ENCODE measurements around the gene LDB1. TPM values are rescaled to one million over a fixed set of nuclear protein-coding genes. Genes with fewer than 3 reads are reported as not detected.

LDB1 gene
- total and polyA plus RNA-seq, 4 experiments from 2014 or later = 10.0 to 135 (median 89.8) TPM

Other genes starting within 250 kb of the LDB1 start
- gene ARMH3, start 64.2 kb downstream of the LDB1 start, total RNA-seq = 10 to 100 TPM; 31.4 to 31.8 TPM
- gene ARMH3, start 64.2 kb downstream of the LDB1 start, polyA plus RNA-seq = 10 to 100 TPM; 21.9 to 28.7 TPM
- gene HPS6, start 55.0 kb downstream of the LDB1 start, total RNA-seq = 10 to 100 TPM; 25.1 to 27.9 TPM
- 10 to 100 TPM; 27.0 to 27.1 TPM for gene HPS6, start 55.0 kb downstream of the LDB1 start, polyA plus RNA-seq
- gene PPRC1, start 12.7 kb upstream of the LDB1 start, total RNA-seq = 10 to 100 TPM; 38.9 to 39.8 TPM
- gene PPRC1, start 12.7 kb upstream of the LDB1 start, polyA plus RNA-seq = 10 to 100 TPM in 1 of 2 donors, 1 to 10 TPM in 1; 6.4 to 20.3 TPM
- gene NOLC1, start 32.0 kb upstream of the LDB1 start, total RNA-seq = 10 to 100 TPM; 63.7 to 71.6 TPM
- gene NOLC1, start 32.0 kb upstream of the LDB1 start, polyA plus RNA-seq = 10 to 100 TPM; 20.0 to 75.0 TPM
- gene ELOVL3, start 105.9 kb upstream of the LDB1 start, total RNA-seq = not detected
- gene ELOVL3, start 105.9 kb upstream of the LDB1 start, polyA plus RNA-seq = not detected
- gene PITX3, start 121.1 kb upstream of the LDB1 start, total RNA-seq = not detected
- gene PITX3, start 121.1 kb upstream of the LDB1 start, polyA plus RNA-seq = not detected
- gene GBF1, start 125.2 kb upstream of the LDB1 start, total RNA-seq = 10 to 100 TPM; 39.6 to 44.7 TPM
- 10 to 100 TPM in 1 of 2 donors, 1 to 10 TPM in 1; 3.1 to 23.9 TPM for gene GBF1, start 125.2 kb upstream of the LDB1 start, polyA plus RNA-seq